ENCODE results near the gene OR1A2. TPM values are rescaled to one million over a fixed set of nuclear protein-coding genes. Genes with fewer than 3 reads are reported as not detected.
"Not testable (repeated sequence)": the region's sequence is repeated elsewhere in the genome, so short reads cannot be mapped to it uniquely, and the experiment has no call there.

OR1A2 gene, protein sequence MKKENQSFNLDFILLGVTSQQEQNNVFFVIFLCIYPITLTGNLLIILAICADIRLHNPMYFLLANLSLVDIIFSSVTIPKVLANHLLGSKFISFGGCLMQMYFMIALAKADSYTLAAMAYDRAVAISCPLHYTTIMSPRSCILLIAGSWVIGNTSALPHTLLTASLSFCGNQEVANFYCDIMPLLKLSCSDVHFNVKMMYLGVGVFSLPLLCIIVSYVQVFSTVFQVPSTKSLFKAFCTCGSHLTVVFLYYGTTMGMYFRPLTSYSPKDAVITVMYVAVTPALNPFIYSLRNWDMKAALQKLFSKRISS
- polyA plus RNA-seq (ENCODE audit: insufficient read length) = not detected
- long read RNA-seq, donor 1 = 0 reads
- long read RNA-seq, donor 2 = 0 reads
- long read RNA-seq, donor 3 = 0 reads
- long read RNA-seq, donor 4 = 0 reads
- long read RNA-seq, donor 5 = 0 reads
- long read RNA-seq, donor 6 = 0 reads
- long read RNA-seq, donor 7 = 0 reads
- long read RNA-seq, donor 8 = 0 reads

DNA sequence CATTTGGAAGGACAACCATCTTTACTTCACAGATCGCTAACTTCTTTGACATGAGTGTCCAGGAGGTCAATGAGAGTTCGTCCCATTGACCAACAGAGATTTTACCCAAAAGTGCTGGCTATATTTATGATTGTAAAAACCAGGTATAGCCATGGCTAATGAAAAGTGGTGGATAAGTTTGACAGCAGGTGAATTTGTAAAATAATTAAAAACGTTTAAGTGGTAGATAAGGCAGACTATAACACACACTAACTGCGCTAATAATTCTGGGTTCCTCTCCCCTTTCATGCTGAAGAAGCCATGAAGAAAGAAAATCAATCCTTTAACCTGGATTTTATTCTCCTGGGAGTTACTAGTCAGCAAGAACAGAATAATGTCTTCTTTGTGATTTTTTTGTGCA, at the start of gene OR1A2:
Gene OR1A2, plus strand, starts transcription at position 301 of the 400 bp plus-strand sequence. Its CDS starts 0 bp downstream, at position 301.
- no peak for DNase-seq

DNA sequence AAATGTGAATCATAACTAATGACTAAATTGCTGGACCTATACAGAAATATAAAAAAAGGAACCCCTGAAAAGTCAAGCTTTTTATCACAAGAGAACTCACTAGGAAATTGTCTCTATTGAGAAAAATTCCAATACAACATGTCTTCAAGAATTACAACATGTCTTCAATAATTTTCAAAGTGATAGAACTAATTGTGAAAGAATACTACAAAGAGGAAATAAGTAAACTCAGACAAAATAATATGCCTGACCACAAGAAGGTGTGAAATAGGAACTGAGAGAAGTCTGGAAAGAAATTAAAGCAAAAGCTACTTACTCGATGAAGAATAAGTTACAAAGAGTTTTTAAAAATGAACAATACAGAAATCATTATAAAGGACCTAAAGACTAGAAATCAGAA, 40.1 kb upstream of the OR1A2 start:
- DNase-seq = no peak

DNA sequence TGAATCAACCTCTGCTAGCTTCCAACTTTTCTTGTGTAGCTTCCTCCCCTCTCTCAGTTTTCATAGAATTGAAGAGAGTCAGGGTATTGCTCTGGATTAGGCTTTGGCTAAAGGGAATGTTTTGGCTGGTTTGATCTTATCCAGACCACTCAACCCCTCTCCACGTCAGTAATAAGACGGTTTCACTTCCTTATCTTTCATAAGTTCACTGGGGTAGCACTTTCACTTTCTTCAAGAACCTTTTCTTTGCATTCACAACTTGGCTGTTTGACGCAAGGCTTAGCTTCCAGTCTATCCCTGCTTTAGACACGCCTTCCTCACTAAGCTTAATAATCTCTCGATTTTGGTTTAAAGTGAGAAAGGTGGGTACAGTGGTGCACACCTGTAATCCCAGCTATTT, 29.7 kb upstream of the OR1A2 start:
- no peak for DNase-seq

DNA sequence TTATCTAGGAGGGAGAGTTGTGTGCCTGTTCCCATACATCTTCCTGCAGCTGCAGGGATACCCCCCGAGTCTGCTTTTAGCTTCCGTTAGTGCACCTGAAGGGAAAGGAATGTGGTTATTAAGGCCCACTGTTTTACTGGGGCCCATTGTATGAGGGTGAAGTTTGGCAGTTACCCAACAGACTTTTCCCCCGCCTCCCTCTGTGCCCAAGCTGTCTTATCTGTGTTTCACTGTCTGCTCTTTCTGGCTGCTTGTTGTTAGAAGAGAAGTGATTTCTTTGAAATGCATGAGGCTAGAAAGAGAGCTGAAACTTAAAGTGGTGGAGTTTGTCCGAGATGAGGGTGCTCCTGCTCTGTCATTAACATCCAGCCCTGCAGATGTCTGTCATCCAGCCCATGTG, 7.4 kb upstream of the OR1A2 start:
- no peak for DNase-seq

DNA sequence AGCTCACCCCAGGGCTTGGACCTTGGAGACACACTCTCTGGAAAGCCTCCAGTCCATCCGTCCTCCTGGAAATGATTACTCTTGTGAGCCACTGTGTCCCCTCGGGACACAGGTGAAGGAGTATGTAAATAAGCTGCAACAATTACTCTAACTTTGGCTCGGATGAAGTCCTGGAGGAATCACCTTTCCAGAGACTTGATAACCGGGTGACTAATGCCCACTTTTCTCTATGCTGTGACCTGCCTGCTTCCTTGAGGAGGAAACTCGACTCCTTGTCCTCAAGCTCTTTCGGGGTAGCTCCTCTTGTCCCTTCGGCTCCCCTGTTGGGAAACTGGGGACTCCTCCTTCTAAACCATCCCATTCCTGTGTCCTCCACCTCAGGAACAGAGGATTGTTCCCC, 10.0 kb downstream of the OR1A2 start, which contains the start of gene OR1A1:
Gene OR1A1, plus strand, starts transcription at position 301 of the 400 bp plus-strand sequence. CDS start 7,954 bp downstream, outside the sequence.
- no peak for DNase-seq

DNA sequence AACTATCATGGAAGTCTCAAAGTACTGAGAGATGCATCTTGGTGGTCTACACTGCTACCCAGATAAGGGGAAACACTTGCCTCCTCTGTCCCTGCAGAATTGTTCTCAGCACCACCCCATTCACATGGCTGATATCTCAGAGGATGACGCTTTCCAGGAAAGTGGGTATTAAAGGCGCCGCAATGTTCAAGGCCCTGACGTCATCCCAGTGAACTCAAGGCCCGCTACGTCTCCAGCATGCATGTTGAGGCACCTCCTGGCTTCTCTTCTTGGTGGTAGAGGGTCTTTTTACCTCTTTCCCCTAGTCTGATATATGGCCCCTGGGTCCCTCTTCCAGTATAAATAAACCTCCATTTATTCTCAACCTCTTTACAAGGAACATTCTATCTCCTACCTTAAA, 11.2 kb downstream of the OR1A2 start:
- DNase-seq = no peak

DNA sequence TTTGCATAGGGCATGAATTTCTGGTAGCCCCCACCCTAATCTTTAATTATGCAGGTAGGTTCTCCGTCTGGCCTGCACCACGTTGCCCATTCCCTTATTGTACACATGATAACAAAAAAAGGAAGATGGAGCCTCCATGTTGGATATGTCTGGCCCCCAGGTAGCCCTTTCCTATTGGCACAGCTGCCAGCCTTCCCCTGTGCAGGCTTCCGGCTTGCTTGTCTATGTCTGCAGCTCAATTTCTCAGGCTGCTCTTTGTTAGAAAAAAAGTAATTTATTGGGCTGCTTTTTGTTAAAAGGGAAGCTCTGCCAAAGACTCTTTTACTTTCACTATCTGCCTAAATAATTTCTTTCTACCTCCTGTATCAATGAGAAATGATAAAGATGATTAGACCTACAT, 15.7 kb downstream of the OR1A2 start:
- no peak for DNase-seq

DNA sequence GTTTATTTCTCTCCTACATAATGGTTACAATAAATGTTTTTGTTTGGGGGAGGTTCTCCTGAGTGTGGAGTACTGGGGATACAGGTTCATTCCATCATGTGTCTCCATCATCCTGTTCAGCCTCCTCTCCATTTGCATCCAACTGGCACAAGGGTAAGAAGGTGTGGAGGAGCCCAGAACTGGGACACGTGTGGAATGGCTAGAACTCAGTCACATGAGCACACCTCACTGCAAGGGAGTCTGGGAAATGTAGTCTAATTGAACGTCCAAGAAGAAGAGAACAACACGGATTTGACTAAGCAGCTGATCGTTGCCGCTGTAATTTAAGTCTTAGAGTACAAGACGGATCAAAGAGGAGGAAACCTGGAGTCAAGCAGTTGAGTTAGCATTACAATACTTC, 16.3 kb downstream of the OR1A2 start:
- DNase-seq = no peak

DNA sequence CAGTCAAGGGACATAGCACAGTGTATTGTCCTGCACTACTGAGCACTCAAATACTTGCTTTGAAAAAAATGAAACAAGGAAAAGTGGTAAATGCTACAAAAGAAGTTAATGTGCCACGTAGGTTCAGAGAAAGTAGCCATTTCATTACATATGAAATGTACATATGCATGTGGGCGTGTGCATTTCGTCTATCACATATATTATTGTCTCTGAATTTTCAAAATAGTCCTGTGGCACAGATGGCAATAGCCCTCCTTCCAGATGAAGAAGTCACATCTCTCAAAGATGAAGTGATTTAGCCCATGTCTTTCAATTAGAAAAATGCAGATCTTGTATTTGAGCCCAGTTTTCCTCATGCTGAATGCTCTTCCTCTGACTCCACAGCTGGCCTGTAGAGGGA, 22.7 kb downstream of the OR1A2 start:
- not testable (repeated sequence) for DNase-seq

DNA sequence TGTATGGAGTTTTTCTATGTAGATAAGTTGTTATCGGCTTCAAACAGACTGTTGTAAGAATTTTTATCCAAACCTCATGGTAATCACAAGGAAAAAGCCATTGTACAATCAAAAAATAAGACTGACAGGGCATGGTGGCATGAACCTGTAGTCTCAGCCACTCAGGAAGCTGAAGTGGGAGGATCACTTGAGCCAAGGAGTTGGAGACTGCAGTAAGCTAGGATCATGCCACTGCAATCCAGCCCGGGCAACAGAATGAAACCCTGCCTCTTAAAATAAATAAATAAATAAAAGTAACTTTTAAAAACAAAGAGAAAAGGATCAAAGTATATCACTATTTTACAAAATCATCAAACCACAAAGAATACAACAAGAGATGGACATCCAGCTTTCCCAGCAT, 24.5 kb downstream of the OR1A2 start:
- no peak for DNase-seq

DNA sequence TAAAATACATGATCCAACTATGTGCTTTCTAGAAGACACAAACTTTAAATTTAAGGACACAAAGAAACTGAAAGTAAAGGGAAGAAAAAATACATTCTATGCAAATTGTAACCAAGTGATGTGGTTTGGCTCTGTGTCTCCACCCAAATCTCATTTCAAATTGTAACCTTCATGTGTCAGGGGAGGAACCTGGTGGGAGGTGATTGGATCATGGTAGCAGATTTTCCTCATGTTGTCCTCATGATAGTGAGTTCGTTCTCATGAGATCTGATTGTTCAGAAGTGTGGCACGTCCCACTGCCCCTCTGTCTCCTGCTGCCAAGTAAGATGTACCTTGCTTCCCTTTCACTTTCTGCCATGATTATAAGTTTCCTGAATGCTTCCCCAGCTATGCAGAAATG, 25.2 kb downstream of the OR1A2 start:
- DNase-seq = no peak

DNA sequence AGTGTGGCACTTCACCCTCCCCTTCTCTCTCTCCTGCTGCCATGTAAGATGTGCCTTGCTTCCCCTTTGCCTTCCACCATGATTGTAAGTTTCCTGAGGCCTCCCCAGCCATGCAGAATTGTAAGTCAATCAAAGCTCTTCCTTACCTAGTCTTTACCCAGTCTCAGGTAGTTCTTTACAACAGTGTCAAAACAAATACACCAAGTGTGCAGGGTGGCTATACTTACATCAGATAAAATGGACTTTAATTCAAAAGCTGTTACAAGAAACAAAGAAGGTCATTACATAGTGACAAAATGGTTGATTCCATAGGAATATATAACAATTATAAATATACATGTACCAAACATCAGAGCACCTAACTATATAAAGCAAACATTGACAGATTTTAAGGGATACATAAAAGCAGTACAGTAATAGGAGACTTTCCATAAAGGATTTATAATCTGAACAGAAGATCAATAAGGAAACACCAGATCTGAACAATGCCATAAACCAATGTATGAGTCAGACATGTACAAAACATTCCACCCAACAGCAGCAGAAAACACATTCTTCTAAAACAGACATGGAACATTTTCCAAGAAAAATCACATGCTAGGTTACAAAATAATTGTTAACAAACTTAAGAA, 27.5 kb downstream of the OR1A2 start:
- not testable (repeated sequence) for DNase-seq

DNA sequence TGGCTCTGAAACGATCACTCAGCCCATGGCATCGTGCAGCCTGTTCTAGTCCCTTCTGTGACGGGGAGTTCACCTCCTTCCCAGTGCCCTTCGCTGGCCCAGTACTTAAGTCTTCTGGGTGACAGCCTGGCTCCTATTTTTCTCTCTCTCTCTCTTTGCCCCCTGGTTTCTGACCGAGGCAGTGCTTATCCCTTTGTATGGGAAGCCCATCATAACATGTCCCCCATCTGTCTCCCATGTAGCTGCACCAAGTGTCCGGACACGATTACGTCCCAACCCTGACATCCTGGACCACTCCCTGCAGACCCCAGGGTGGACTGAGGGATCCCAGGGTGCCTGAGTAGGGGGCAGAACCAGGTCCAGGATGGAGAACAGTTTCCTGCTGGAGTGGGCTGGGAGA, 35.0 kb downstream of the OR1A2 start:
- not testable (repeated sequence) for DNase-seq

DNA sequence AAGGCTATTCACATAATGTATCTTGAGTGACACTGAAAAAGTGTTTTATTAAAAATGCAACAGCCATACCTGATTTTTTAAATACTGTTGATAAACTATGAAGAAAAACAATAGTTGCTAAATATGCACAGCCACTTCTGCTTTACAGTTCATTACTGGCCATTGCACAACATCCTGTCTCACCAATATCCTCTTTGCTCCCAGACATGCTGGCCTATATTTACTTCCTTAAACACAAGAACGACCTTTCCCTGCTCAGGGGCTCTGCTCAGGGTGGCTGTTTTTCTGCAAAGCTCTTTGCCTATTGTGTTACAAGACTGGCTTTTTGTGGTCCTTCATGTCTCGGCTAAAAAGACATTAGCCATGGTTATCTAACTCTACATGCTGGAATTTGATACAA, 41.4 kb downstream of the OR1A2 start:
- DNase-seq = not testable (repeated sequence)

DNA sequence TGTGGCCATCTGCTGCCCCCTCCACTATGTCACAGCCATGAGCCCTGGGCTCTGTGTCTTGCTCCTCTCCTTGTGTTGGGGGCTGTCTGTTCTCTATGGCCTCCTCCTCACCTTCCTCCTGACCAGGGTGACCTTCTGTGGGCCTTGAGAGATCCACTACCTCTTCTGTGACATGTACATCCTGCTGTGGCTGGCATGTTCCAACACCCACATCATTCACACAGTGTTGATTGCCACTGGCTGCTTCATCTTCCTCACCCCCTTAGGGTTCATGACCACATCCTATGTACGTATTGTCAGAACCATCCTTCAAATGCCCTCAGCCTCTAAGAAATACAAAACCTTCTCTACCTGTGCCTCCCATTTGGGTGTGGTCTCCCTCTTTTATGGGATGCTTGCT, 43.7 kb downstream of the OR1A2 start:
- DNase-seq = not testable (repeated sequence)

DNA sequence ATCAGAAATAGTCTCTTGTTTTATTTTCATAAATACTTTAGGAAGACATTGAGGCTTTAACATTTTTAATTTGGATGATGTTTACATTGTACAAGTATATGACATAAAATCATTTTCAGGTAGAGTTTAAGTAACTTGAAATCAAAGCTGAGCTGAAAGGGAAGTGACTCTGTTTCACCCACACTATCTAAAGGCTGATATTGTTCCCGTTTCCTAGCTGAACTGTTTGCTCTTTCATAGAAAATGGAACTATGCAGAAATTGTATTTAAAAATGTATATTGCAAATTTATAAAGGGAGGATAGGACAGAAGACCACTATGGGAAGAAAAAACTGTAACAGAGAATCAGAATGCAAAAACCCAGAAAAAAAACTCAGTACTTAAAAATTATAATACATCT, 47.5 kb downstream of the OR1A2 start:
- not testable (repeated sequence) for DNase-seq

Other genes starting within 250 kb of the OR1A2 start
- gene OR1D5, start 133.9 kb upstream of the OR1A2 start, polyA plus RNA-seq (ENCODE audit: insufficient read length) = not detected
- 0.03 TPM for gene OR1D2, start 93.1 kb upstream of the OR1A2 start, polyA plus RNA-seq (ENCODE audit: insufficient read length)
- gene OR1G1, start 70.0 kb upstream of the OR1A2 start, polyA plus RNA-seq (ENCODE audit: insufficient read length) = not detected
- 0.08 TPM for gene OR1A1, start 10.1 kb downstream of the OR1A2 start, polyA plus RNA-seq (ENCODE audit: insufficient read length)
- 0.08 TPM for gene OR3A1, start 100.8 kb downstream of the OR1A2 start, polyA plus RNA-seq (ENCODE audit: insufficient read length)
- 0.70 TPM for gene OR3A2, start 188.8 kb downstream of the OR1A2 start, polyA plus RNA-seq (ENCODE audit: insufficient read length)
- not detected for gene OR1E1, start 200.9 kb downstream of the OR1A2 start, polyA plus RNA-seq (ENCODE audit: insufficient read length)
- 0.10 TPM for gene OR3A3, start 213.9 kb downstream of the OR1A2 start, polyA plus RNA-seq (ENCODE audit: insufficient read length)
- not detected for gene OR1E2, start 236.3 kb downstream of the OR1A2 start, polyA plus RNA-seq (ENCODE audit: insufficient read length)

Measured in left kidney (tissue), 8 donors.